Fibroblast of lung (primary cell): ENCODE measurements around the gene KRT6C. TPM values are rescaled to one million over a fixed set of nuclear protein-coding genes. Genes with fewer than 3 reads are reported as not detected.
"Not testable (repeated sequence)": the region's sequence is repeated elsewhere in the genome, so short reads cannot be mapped to it uniquely, and the experiment has no call there.

Experiments used
- DNase-seq, 2 donors: peaks; one replicate each; pipeline versions ENCODE4 v3.0.0 to v3.0.0-alpha.2; 2010; ENCODE audit warnings: low read depth in 2 of 2
- H2AFZ ChIP-seq: 2 replicates; pipeline ENCODE4 v1.5.1; 2012; ENCODE audit warnings: low read length, control low read depth, inconsistent platforms
- H3K27ac ChIP-seq: 2 replicates; pipeline ENCODE4 v1.5.1; 2011; ENCODE audit warnings: low read length, control low read depth; ENCODE audit not compliant: insufficient read depth
- H3K27me3 ChIP-seq: 2 replicates; pipeline ENCODE4 v1.5.1; 2011; ENCODE audit warnings: mild to moderate bottlenecking, low read length; ENCODE audit not compliant: control insufficient read depth, insufficient read depth
- H3K36me3 ChIP-seq: 2 replicates; pipeline ENCODE4 v1.5.1; 2011; ENCODE audit warnings: low read length; ENCODE audit not compliant: control insufficient read depth, insufficient read depth
- H3K4me1 ChIP-seq: 2 replicates; pipeline ENCODE4 v1.5.1; 2011; ENCODE audit warnings: low read length; ENCODE audit not compliant: control insufficient read depth, insufficient read depth; ENCODE audit errors: extremely low read depth
- H3K4me2 ChIP-seq: 2 replicates; pipeline ENCODE4 v1.5.1; 2011; ENCODE audit warnings: low read length, control low read depth; ENCODE audit not compliant: insufficient read depth; ENCODE audit errors: extremely low read depth
- H3K4me3 ChIP-seq, 4 experiments: fragments of 200-600 bp in 1 of 4; sonication (generic) in 1 of 4; replicated peaks in 1 of 4; 2 replicates each; pipeline ENCODE4 v1.5.1; 2011 to 2016; ENCODE audit warnings: low read length in 4 of 4, low read depth in 3 of 4, mild to moderate bottlenecking in 3 of 4, control low read depth in 2 of 4, inconsistent platforms in 1 of 4, mixed read lengths in 1 of 4; ENCODE audit not compliant: insufficient read depth in 1 of 4; ENCODE audit errors: control extremely low read depth in 1 of 4
- H3K79me2 ChIP-seq: 2 replicates; pipeline ENCODE4 v1.5.1; 2012; ENCODE audit warnings: mild to moderate bottlenecking, low read length, inconsistent platforms; ENCODE audit not compliant: control insufficient read depth, insufficient read depth
- H3K9ac ChIP-seq: 2 replicates; pipeline ENCODE4 v1.5.1; 2011; ENCODE audit warnings: mild to moderate bottlenecking, low read length, control low read depth; ENCODE audit not compliant: insufficient read depth
- H3K9me3 ChIP-seq: 2 replicates; pipeline ENCODE4 v1.5.1; 2012; ENCODE audit warnings: low read depth, low read length; ENCODE audit not compliant: control insufficient read depth, insufficient read depth
- H4K20me1 ChIP-seq: 2 replicates; pipeline ENCODE4 v1.5.1; 2011; ENCODE audit warnings: low read length; ENCODE audit not compliant: control insufficient read depth, insufficient read depth; ENCODE audit errors: extremely low read depth
- CTCF ChIP-seq, 2 donors: IDR thresholded peaks in 1 of 2; conservative IDR thresholded peaks in 1 of 2; 1 replicate in 1 of 2; 2 replicates in 1 of 2; pipeline ENCODE4 v1.5.1; 2011 to 2012; ENCODE audit warnings: low read length in 2 of 2, control low read depth in 1 of 2, inconsistent platforms in 1 of 2, low read depth in 1 of 2, mild to moderate bottlenecking in 1 of 2
- EZH2 ChIP-seq: IDR thresholded peaks from 2 replicates; pipeline ENCODE4 v1.5.1; 2012; ENCODE audit warnings: low read length, control low read depth, mild to moderate bottlenecking; ENCODE audit errors: missing control alignments
- polyA plus RNA-seq, 2 donors: library from polyadenylated mRNA; depleted of rRNA in 1 of 2; stranded (reverse) in 1 of 2; unstranded in 1 of 2; fragments of >200 nt; gene quantifications; 2 replicates each; pipeline ENCODE4 v1.2.1, GENCODE V29; 2011 to 2012; ENCODE audit warnings: missing spikeins in 1 of 2
- total RNA-seq: library from RNA; depleted of rRNA; stranded (reverse); fragments of >200 nt; gene quantifications from 2 replicates; pipeline ENCODE4 v1.2.1, GENCODE V29; 2014

Gene KRT6C
- total and polyA plus RNA-seq, 2 donors (not counting 1 experiment from before 2014, with no cell fraction given): not detected

DNA sequence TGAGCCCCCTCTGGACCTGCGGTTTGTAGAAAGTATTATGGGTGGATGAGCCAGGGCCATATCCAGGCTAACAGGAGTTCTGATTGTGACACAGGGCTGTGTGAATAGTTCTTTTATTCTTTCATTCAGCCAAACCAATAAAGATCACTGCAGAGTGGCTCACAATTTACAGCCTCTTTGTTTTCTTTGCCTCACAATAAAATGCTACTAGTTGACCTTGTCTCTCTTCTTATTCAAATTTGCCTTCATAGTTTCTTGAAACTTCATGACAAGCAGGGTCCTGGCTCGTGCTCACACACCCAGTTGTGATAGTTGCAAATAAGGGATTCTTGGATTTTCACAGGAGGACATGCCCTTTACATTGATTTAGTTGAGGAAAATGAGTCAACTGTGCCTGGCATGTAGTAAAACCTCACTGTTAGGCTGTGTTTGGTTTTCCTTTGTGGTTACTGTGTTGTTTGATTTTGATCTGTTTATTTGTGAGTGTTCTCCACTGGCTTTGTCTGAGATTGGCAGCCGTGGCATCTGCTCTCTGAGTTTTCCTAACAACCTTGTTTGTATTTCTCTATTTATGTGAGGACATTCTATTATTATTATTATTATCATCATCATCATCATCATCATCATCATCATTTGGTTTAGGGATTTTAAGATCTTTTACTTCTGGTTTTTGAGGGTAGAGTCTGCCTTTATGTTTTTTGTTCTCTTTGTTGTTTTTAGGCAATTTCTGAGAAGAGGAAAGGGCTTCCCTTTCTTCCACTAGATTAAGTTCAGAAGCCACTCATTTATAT is 19.0 kb downstream of the KRT6C start:
- Histone ChIP-seq H3K9ac (no peak overlapping the region), H3K27me3 (peaks cover 2% of the 10 kb centered on the region), H3K4me2 (no peak overlapping the region), H3K4me1 (no peaks in the 10 kb centered on the region), H4K20me1 (no peaks in the 10 kb centered on the region), H3K36me3 (no peaks in the 10 kb centered on the region), H3K4me3 (no peak overlapping the region), H3K79me2 (no peaks in the 10 kb centered on the region), H3K27ac (no peak overlapping the region), H3K9me3 (no peaks in the 10 kb centered on the region), H2AFZ (no peak overlapping the region)
- no peak for TF ChIP-seq EZH2
- no peak for TF ChIP-seq CTCF (conservative IDR thresholded peaks at IDR 0.05 in 1 of 2, IDR thresholded peaks at IDR 0.05 in 1 of 2; ENCODE audit: low read depth in 1 of 2, low read length in 2 of 2)
- DNase-seq: peak in 1 of 2 donors; percentile 16

- Histone ChIP-seq H3K9me3 (no peaks in the 10 kb centered on the region), H3K4me1 (no peaks in the 10 kb centered on the region), H4K20me1 (no peaks in the 10 kb centered on the region), H3K4me2 (no peak within 1 kb of the TSS), H3K36me3 (no peaks in the 10 kb centered on the region), H3K9ac (no peak within 1 kb of the TSS), H3K79me2 (no peaks in the 10 kb centered on the region), H3K27me3 (peaks cover 2% of the 10 kb centered on the region), H3K4me3 (no peak within 1 kb of the TSS), H2AFZ (no peak within 1 kb of the TSS), H3K27ac (no peak within 1 kb of the TSS)
- no peak for TF ChIP-seq CTCF (conservative IDR thresholded peaks at IDR 0.05 in 1 of 2, IDR thresholded peaks at IDR 0.05 in 1 of 2; ENCODE audit: low read depth in 1 of 2, low read length in 2 of 2)
- no peak for TF ChIP-seq EZH2
- no peak for DNase-seq
Observed at GRCh38 chr12:52452101-52452500, 21.5 kb downstream of the KRT6C start, which contains the start of gene KRT6B. Gene KRT6B (minus strand): TSS chr12:52452146. CDS start chr12:52452078, 68 bp downstream.

- no peak for TF ChIP-seq CTCF (conservative IDR thresholded peaks at IDR 0.05 in 1 of 2, IDR thresholded peaks at IDR 0.05 in 1 of 2; ENCODE audit: low read depth in 1 of 2, low read length in 2 of 2)
- TF ChIP-seq EZH2: no peak
- no peaks in the 10 kb centered on the region for H4K20me1 ChIP-seq
Observed at GRCh38 chr12:52448228-52448627, 25.4 kb downstream of the KRT6C start.

GRCh38 chr12:52447196-52447595 is 26.4 kb downstream of the KRT6C start:
- not testable (repeated sequence) for H3K27me3 ChIP-seq, H4K20me1 ChIP-seq, H3K36me3 ChIP-seq

More at GRCh38 chr12:52448228-52448627, 25.4 kb downstream of the KRT6C start:
- Histone ChIP-seq H3K27me3 (peaks cover 2% of the 10 kb centered on the region), H3K36me3 (no peaks in the 10 kb centered on the region), H3K79me2 (no peaks in the 10 kb centered on the region), H3K4me3 (no peak overlapping the region), H3K4me1 (no peaks in the 10 kb centered on the region), H3K4me2 (no peak overlapping the region), H3K27ac (no peak overlapping the region), H3K9ac (no peak overlapping the region), H3K9me3 (no peaks in the 10 kb centered on the region), H2AFZ (no peak overlapping the region)
- no peak for DNase-seq

More at GRCh38 chr12:52447196-52447595, 26.4 kb downstream of the KRT6C start:
- H3K79me2 ChIP-seq, H3K9ac ChIP-seq, H3K4me1 ChIP-seq, H3K4me2 ChIP-seq, H3K27ac ChIP-seq, H2AFZ ChIP-seq, DNase-seq, H3K9me3 ChIP-seq, H3K4me3 ChIP-seq: not testable (repeated sequence)
